Rectal smooth muscle tissue (tissue), 1 donor: ENCODE results near the gene FBLN1.
"Not testable (repeated sequence)": the region's sequence is repeated elsewhere in the genome, so short reads cannot be mapped to it uniquely, and the experiment has no call there.

Source experiments
- H3K27ac ChIP-seq: one replicate; pipeline ENCODE4 v1.7.0; 2013; ENCODE audit warnings: low read depth, low read length, inconsistent platforms
- H3K27me3 ChIP-seq: one replicate; pipeline ENCODE4 v1.7.0; 2013; ENCODE audit warnings: low read length; ENCODE audit not compliant: control insufficient read depth, insufficient read depth
- H3K36me3 ChIP-seq: one replicate; pipeline ENCODE4 v1.7.0; 2013; ENCODE audit warnings: low read length; ENCODE audit not compliant: control insufficient read depth, insufficient read depth
- H3K4me1 ChIP-seq: one replicate; pipeline ENCODE4 v1.7.0; 2013; ENCODE audit warnings: low read length; ENCODE audit not compliant: control insufficient read depth, insufficient read depth
- H3K4me3 ChIP-seq: one replicate; pipeline ENCODE4 v1.7.0; 2013; ENCODE audit warnings: low read length
- H3K9ac ChIP-seq: one replicate; pipeline ENCODE4 v1.7.0; 2013; ENCODE audit warnings: low read length

The FBLN1 gene

GRCh38 chr22:45538281-45538680 is 35.6 kb downstream of the FBLN1 start:
- H3K4me1 ChIP-seq = peaks cover 15% of the 10 kb centered on the region
- no peak overlapping the region for H3K4me3 ChIP-seq
- peak overlapping the region; percentile 40 for H3K27ac ChIP-seq
- no peaks in the 10 kb centered on the region for H3K27me3 ChIP-seq
- no peaks in the 10 kb centered on the region for H3K36me3 ChIP-seq
- no peak overlapping the region for H3K9ac ChIP-seq

GRCh38 chr22:45540122-45540521 is 37.4 kb downstream of the FBLN1 start:
- Histone ChIP-seq H3K27ac (no peak overlapping the region), H3K27me3 (no peaks in the 10 kb centered on the region), H3K4me1 (peaks cover 10% of the 10 kb centered on the region), H3K4me3 (no peak overlapping the region), H3K36me3 (no peaks in the 10 kb centered on the region), H3K9ac (no peak overlapping the region)

DNA sequence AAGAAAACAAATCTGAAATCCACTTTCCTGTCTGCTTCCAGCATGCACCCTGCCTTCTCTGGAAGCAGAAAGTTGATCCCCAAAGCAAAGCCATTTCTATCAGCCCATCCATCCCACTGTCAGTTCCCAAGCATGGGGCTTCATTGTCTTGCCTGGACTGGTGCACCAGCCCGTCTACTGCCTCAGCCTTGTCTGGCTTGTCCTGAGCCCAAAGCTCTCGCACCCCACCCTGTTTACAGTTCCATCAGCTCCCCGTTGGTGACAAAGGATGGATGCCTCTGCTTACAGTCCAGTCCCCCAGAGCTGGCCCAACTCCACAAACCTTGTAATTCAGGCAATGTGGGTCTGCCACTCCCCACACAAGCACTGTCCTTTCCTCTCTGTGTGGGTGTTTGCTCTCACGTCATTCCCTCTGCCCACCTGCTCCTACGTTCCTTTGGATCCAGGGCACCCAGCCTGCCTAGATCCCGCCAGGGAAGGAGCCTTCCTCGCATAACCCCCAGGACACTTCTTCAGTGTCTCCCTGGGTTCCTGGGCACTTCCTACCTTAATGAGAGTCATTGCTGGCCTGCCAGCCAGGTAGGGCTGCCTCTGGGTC is 38.8 kb downstream of the FBLN1 start:
- H3K36me3 ChIP-seq = no peaks in the 10 kb centered on the region
- H3K27me3 ChIP-seq = no peaks in the 10 kb centered on the region
- H3K4me1 ChIP-seq = peaks cover 9% of the 10 kb centered on the region
- H3K9ac ChIP-seq = no peak overlapping the region
- H3K27ac ChIP-seq = no peak overlapping the region
- H3K4me3 ChIP-seq = no peak overlapping the region

GRCh38 chr22:45542001-45542520 is 39.4 kb downstream of the FBLN1 start:
- no peaks in the 10 kb centered on the region for H3K27me3 ChIP-seq
- H3K27ac ChIP-seq = no peak overlapping the region
- no peaks in the 10 kb centered on the region for H3K36me3 ChIP-seq
- no peak overlapping the region for H3K9ac ChIP-seq
- H3K4me3 ChIP-seq = no peak overlapping the region
- peaks cover 9% of the 10 kb centered on the region for H3K4me1 ChIP-seq

DNA sequence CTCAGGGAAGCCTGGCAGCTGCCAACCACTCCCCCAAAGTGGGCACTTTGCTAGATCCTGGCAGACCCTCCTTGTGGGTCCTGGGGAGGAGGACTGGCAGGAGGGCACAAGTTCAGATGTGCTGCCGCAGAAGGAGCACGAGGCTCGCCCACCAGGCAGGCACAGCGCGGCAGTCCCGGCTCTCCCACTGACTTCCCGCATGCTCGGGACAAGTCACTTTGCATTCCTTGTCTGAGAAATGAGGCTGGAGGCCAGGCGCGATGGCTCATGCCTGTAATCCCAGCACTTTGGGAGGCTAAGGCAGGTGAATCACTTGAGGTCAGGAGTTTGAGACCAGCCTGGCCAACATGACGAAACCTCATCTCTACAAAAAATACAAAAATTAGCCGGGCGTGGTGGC is 40.1 kb downstream of the FBLN1 start:
- H3K4me3 ChIP-seq, H3K4me1 ChIP-seq, H3K27ac ChIP-seq, H3K36me3 ChIP-seq, H3K27me3 ChIP-seq, H3K9ac ChIP-seq: not testable (repeated sequence)

DNA sequence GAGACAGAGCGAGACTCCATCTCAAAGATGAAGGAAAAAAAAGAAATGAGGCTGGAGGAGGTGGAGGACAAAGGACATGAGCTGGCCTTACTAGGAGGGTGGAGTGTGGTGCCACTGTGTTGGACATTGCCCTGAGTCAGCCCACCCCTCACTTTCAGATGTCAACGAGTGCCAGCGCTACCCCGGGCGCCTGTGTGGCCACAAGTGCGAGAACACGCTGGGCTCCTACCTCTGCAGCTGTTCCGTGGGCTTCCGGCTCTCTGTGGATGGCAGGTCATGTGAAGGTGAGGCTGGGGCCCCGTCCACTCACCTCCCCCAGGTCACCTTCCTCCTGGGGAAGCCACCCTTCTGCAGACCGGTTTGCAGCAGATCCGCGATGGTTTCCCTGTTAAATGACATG is 40.6 kb downstream of the FBLN1 start:
- no peak overlapping the region for H3K4me3 ChIP-seq
- H3K9ac ChIP-seq = no peak overlapping the region
- no peaks in the 10 kb centered on the region for H3K27me3 ChIP-seq
- no peaks in the 10 kb centered on the region for H3K36me3 ChIP-seq
- H3K27ac ChIP-seq = no peak overlapping the region
- H3K4me1 ChIP-seq = peaks cover 3% of the 10 kb centered on the region

- no peak overlapping the region for H3K4me3 ChIP-seq
- no peaks in the 10 kb centered on the region for H3K27me3 ChIP-seq
- H3K36me3 ChIP-seq = no peaks in the 10 kb centered on the region
- no peak overlapping the region for H3K27ac ChIP-seq
- H3K9ac ChIP-seq = no peak overlapping the region
- peaks cover 10% of the 10 kb centered on the region for H3K4me1 ChIP-seq
These were observed 42.0 kb downstream of the FBLN1 start for GRCh38 chr22:45544588-45545170.

DNA sequence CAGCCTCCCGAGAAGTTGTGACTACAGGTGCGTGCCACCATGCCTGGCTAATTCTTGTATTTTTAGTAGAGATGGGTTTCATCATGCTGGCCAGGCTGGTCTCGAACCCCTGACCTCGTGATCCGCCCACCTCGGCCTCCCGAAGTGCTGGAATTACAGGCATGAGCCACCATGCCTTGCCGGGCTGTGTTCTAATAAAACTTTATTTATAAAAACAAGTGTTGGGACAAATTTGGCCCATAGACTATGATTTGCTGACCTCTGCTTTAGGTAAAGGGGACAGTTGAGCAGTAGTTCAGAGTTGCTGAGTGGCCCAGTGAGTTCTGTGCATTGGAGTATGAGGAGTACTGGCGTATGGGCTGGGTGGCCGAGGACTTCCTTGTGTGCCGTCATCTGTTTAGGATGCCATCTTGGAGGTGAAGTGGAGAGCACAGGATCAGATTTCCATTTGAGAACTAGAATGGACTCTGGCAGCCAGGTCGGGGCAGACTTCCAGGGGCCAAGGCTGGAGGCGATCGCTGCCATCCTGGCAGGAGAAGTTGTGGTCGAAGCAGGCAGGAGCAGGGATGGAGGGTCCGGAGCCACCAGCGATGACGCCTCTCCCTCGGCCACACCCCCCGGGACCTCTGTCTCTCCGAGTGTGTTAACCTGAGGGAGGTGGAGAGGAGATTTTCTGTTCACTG is 43.8 kb downstream of the FBLN1 start:
- Histone ChIP-seq H3K4me1 (peaks cover 14% of the 10 kb centered on the region), H3K36me3 (no peaks in the 10 kb centered on the region), H3K9ac (no peak overlapping the region), H3K27ac (no peak overlapping the region), H3K4me3 (no peak overlapping the region), H3K27me3 (no peaks in the 10 kb centered on the region)

DNA sequence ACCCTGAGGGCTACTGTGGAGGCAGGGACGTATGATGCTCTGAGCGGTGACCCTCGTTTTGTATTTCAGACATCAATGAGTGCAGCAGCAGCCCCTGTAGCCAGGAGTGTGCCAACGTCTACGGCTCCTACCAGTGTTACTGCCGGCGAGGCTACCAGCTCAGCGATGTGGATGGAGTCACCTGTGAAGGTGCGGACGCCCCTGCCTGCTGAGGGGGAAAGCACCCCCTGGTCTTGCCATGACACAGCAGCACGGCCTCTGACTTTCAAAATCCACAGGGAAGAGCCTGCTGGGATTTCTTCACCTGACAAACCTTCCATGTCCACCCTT is 44.3 kb downstream of the FBLN1 start:
- H3K4me3 ChIP-seq = no peak overlapping the region
- no peaks in the 10 kb centered on the region for H3K27me3 ChIP-seq
- no peak overlapping the region for H3K27ac ChIP-seq
- peaks cover 14% of the 10 kb centered on the region for H3K4me1 ChIP-seq
- no peaks in the 10 kb centered on the region for H3K36me3 ChIP-seq
- no peak overlapping the region for H3K9ac ChIP-seq

DNA sequence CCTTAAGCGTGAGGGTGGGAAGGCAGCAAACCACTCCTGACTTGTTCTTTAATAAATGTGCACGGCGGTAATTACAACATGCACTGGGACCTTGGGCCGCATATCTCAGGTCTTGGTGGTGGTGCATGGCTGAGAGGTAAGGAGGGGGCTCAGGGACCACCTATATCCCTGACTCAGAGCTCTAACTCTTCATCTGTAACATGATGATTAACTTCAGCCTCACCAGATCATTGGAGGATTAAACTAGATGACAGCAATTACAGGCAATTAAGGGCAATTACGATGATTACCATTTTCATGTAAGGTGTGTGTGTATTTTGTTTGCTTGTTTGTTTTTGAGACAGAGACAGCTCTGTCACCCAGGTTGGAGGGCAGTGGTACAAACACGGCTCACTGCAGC is 45.0 kb downstream of the FBLN1 start:
- Histone ChIP-seq H3K4me3 (no peak overlapping the region), H3K4me1 (peaks cover 20% of the 10 kb centered on the region), H3K27me3 (no peaks in the 10 kb centered on the region), H3K36me3 (no peaks in the 10 kb centered on the region), H3K9ac (no peak overlapping the region), H3K27ac (no peak overlapping the region)

DNA sequence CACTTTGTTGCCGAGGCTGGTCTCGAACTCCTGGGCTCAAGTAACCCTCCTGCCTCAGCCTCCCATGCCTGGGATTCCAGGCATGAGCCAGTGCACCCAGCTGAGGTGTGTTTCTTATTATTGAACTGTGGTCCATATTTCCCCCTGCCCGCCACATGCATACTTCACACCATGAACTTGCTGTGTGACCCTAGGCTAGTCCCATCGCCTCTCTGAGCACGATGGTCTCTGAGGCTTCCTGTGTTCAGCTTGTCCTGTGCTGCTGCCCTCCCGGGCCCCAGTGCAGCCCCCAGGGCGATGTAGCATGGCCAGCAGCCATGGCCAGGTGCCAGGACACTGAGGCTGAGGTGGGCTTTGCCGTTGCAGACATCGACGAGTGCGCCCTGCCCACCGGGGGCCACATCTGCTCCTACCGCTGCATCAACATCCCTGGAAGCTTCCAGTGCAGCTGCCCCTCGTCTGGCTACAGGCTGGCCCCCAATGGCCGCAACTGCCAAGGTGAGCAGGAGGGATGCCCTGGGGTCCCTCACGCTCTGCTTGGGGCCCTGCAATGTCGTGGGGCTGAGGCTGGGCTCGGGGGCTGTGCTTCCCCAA is 45.7 kb downstream of the FBLN1 start:
- H3K36me3 ChIP-seq = no peaks in the 10 kb centered on the region
- H3K4me1 ChIP-seq = peaks cover 26% of the 10 kb centered on the region
- no peaks in the 10 kb centered on the region for H3K27me3 ChIP-seq
- no peak overlapping the region for H3K4me3 ChIP-seq
- H3K9ac ChIP-seq = no peak overlapping the region
- H3K27ac ChIP-seq = peak overlapping the region; percentile 68

DNA sequence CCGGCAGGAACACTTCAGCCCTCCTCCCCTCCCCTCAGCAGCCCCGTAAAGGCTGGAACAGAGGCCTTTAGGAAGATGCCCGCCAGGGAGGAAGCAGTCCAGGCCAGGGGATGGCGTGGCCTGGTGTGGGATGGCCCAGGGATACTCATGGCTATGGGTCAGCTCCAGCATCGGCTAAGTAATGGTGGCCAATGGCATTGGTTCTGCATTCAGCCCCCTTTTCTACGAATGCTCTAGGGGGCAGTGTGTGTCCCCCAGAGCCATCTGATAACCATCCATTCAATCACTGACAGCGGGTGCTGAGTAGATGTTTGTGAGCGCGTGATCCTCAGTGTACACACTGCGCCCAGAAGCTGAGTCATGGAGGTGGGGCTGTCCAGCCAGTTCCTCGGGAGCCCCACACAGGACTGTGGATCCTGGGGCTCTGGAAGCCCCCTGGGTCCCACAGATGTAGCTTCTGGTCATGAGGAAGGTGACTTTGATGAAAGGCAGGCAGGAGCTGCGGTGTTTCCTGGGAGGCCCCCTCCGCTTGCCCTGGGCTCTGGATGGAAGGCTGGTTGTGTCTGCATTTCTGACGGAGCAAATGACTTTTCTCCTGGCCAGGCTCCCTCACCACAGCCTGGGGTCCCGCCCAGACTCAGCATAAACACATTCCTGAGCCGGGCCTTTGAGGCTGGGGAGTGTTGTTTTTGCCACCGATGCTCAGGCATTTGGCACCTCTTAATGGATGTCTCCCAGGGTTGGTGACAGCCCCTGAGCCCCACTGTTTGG is 46.5 kb downstream of the FBLN1 start:
- H3K4me3 ChIP-seq = no peak overlapping the region
- H3K27ac ChIP-seq = peak overlapping the region; percentile 68
- peaks cover 32% of the 10 kb centered on the region for H3K4me1 ChIP-seq
- no peaks in the 10 kb centered on the region for H3K36me3 ChIP-seq
- no peak overlapping the region for H3K9ac ChIP-seq
- no peaks in the 10 kb centered on the region for H3K27me3 ChIP-seq
